HFFc6 (cell line): ENCODE data around the gene LTBP3. TPM values are rescaled to one million over a fixed set of nuclear protein-coding genes. Genes with fewer than 3 reads are reported as not detected.

Experiments
- DNase-seq: peaks from one replicate; pipeline ENCODE4 v3.0.0-alpha.2; 2018
- H3K27ac Mint-ChIP-seq: 2 replicates; pipeline ENCODE4 v1.8.0; 2020; ENCODE audit warnings: mild to moderate bottlenecking, mixed read lengths
- H3K27me3 Mint-ChIP-seq: 2 replicates; pipeline ENCODE4 v1.8.0; 2021; ENCODE audit warnings: mild to moderate bottlenecking, moderate library complexity, mixed read lengths; ENCODE audit not compliant: insufficient read depth
- H3K36me3 Mint-ChIP-seq: 2 replicates; pipeline ENCODE4 v1.8.0; 2021; ENCODE audit warnings: low read depth, mixed read lengths
- H3K4me1 Mint-ChIP-seq: 2 replicates; pipeline ENCODE4 v1.8.0; 2020; ENCODE audit warnings: low read depth, mixed read lengths
- H3K4me3 Mint-ChIP-seq: 2 replicates; pipeline ENCODE4 v1.8.0; 2020; ENCODE audit warnings: mild to moderate bottlenecking, moderate library complexity, mixed read lengths
- H3K9me3 Mint-ChIP-seq: 2 replicates; pipeline ENCODE4 v1.8.0; 2020; ENCODE audit warnings: mild to moderate bottlenecking, mixed read lengths
- total RNA-seq, 6 experiments: library from RNA; stranded (reverse); fragmentation: NEBNext Ultra II Directional; extraction: Animal tissue kit (Norgen Biotek cat#: 25700); gene quantifications; 2 replicates in 1 of 6; 3 replicates in 5 of 6; pipeline ENCODE4 v1.2.3, GENCODE V29; 2021
- TF ChIP-seq, protein P1 (sequence below): fragments of 200-600 bp; sonication (generic); IDR thresholded peaks from 2 replicates; pipeline ENCODE4 v1.5.0; 2021; ENCODE audit warnings: antibody characterized with exemption, mild to moderate bottlenecking

LTBP3 gene
- total RNA-seq, 6 experiments from 2014 or later = 64.0 to 78.1 (median 66.0) TPM

DNA sequence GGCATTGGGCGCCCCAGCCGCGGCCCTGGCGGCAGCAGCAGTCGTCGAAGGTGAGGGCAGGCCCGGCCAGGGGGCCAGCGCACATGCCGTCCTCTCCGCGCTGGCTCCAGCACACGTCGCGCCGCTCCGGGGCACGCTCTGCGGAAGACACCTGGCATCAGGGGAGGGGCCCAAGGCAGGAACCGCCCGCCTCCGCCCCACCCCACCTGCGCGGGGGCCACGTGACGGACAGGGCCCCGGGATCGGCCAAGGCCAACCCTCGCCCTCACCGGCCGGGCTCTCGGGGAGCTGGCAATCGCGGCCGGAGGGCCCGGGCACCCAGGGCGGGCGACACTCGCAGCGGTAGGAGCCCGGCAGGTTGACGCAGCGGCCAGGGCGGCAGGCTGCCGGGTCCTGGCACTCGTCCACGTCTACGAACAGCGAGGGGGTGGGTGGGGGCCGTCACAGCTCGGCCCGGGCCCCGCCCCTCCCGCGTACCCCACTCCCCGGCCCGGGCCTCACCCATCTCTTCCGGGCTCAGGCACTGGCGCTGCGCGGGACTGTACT lies 18.3 kb downstream of the LTBP3 start:
- DNase-seq = no peak
- peaks cover 13% of the 10 kb centered on the region for H3K4me1 Mint-ChIP-seq
- no peaks in the 10 kb centered on the region for H3K9me3 Mint-ChIP-seq
- peak overlapping the region; percentile 76 for H3K27ac Mint-ChIP-seq
- H3K4me3 Mint-ChIP-seq = peak overlapping the region; percentile 80
- peaks cover 13% of the 10 kb centered on the region; the same call in 1 of the 2 replicates for H3K36me3 Mint-ChIP-seq
- peaks cover 10% of the 10 kb centered on the region for H3K27me3 Mint-ChIP-seq
- TF ChIP-seq, protein P1, sequence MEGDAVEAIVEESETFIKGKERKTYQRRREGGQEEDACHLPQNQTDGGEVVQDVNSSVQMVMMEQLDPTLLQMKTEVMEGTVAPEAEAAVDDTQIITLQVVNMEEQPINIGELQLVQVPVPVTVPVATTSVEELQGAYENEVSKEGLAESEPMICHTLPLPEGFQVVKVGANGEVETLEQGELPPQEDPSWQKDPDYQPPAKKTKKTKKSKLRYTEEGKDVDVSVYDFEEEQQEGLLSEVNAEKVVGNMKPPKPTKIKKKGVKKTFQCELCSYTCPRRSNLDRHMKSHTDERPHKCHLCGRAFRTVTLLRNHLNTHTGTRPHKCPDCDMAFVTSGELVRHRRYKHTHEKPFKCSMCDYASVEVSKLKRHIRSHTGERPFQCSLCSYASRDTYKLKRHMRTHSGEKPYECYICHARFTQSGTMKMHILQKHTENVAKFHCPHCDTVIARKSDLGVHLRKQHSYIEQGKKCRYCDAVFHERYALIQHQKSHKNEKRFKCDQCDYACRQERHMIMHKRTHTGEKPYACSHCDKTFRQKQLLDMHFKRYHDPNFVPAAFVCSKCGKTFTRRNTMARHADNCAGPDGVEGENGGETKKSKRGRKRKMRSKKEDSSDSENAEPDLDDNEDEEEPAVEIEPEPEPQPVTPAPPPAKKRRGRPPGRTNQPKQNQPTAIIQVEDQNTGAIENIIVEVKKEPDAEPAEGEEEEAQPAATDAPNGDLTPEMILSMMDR = peak; percentile 70

DNA sequence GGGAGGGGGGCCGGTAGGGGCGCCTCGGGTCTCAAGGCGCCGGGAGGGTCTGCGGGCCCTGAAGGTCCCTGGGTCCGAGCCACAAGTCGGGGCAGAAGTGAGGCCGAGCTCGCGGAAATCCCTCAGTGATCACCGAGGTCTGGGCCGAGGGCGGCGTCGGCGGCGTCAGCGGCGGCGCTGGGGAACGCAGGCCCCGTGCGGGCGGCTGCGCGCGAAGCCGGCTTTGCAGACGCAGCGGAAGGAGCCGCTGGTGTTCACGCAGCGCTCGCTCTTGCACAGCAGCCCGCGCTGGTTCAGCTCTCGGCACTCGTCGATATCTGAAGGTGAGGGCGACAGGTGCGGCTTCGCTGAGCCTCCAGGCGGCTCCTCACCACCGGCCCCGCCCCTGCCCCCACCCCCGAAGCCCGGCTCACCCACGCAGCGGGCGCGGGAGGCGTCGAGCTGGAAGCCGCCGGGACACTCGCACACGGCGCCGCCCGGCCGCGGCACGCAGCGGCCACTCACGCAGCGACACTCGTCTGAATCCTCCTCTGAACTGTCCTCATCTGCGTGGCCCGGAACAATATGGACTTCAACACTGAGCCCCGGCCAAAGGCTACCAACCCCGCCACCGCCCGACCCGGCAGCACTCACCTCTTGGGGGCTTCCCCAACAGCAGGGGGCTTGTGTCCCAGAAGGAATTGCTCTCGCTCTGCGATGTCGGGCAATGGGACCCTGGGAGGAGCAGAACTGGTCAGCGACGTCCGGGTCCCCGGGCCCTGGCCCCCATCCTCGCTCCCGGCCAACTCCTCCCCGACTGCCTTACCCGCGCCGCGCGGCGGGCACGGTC lies 19.0 kb downstream of the LTBP3 start:
- TF ChIP-seq, protein P1 = no peak
- Mint-ChIP-seq H3K9me3 (no peaks in the 10 kb centered on the region), H3K4me3 (no peak overlapping the region; the same call in 1 of the 2 replicates), H3K27ac (no peak overlapping the region), H3K36me3 (peaks cover 20% of the 10 kb centered on the region; the same call in 1 of the 2 replicates), H3K27me3 (peaks cover 12% of the 10 kb centered on the region), H3K4me1 (peaks cover 13% of the 10 kb centered on the region)
- no peak for DNase-seq

DNA sequence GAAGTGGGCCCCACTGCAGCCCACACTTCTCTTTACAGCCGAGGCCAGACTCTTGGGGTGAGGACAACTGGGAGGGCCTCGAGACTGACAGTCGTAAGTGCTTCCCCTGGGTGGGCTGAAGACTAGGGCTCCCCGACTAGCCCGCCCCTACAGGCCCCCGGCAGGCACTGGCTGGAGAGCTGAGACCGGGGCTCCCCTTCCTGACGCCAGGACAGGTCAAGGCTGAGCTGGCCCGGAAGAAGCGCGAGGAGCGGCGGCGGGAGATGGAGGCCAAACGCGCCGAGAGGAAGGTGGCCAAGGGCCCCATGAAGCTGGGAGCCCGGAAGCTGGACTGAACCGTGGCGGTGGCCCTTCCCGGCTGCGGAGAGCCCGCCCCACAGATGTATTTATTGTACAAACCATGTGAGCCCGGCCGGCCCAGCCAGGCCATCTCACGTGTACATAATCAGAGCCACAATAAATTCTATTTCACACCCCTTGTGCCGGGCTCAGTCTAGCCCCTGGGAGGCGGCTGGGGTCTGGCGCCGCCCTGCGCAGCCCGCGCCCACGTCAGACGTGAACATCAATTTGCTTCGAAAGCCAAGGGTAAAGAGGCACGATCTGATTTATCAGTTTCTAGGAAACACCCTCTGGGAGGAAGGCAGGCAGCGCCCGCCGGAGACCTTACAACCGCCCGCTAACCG lies 19.8 kb downstream of the LTBP3 start:
- Mint-ChIP-seq H3K4me1 (peaks cover 13% of the 10 kb centered on the region), H3K27ac (no peak overlapping the region), H3K27me3 (peaks cover 12% of the 10 kb centered on the region), H3K9me3 (no peaks in the 10 kb centered on the region), H3K36me3 (peaks cover 20% of the 10 kb centered on the region; the same call in 1 of the 2 replicates), H3K4me3 (no peak overlapping the region)
- DNase-seq = no peak
- TF ChIP-seq, protein P1 = no peak

DNA sequence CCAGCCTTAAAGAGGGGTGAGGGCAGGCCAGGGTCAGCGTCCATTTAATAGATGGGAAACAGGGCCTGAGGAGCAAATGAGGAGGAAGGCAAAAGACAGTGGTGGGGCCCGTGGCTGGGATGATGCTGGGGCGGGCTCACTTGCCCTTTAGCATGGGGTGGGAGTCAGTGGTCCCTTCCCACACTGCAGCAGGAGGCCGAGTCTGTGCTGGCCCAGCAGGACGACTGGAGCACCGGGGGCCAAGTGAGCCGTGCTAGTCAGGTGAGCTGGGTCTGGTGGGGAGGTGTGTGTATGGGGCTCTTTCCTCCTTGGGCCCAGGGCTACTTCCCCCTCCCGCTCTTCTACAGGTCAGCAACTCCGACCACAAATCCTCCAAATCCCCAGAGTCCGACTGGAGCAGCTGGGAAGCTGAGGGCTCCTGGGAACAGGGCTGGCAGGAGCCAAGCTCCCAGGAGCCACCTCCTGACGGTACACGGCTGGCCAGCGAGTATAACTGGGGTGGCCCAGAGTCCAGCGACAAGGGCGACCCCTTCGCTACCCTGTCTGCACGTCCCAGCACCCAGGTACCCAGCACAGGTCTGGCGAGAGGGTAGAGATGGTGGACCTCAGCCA lies 20.4 kb downstream of the LTBP3 start:
- Mint-ChIP-seq H3K27me3 (peaks cover 12% of the 10 kb centered on the region), H3K4me1 (peaks cover 13% of the 10 kb centered on the region), H3K36me3 (peaks cover 17% of the 10 kb centered on the region; the same call in 1 of the 2 replicates), H3K9me3 (no peaks in the 10 kb centered on the region), H3K27ac (peak overlapping the region; percentile 45), H3K4me3 (no peak overlapping the region; the same call in 1 of the 2 replicates)
- TF ChIP-seq, protein P1 = no peak
- DNase-seq = no peak

DNA sequence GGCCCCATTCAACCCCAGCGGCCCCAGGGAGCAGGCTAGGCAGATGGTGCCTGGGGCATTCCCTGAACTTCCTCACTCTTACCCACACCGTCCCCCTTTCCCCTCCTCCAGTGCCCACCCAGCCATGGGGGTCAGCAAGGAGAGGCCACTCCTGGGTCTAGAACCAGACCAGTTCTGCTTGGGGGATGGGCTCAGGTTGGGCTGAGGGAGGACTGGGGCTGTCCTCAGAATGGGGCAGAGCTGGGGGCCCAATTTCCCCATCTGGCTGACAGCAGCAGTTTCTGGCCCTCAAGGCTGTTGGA lies 20.9 kb downstream of the LTBP3 start:
- no peak for DNase-seq
- Mint-ChIP-seq H3K36me3 (peaks cover 14% of the 10 kb centered on the region; the same call in 1 of the 2 replicates), H3K27me3 (peaks cover 12% of the 10 kb centered on the region), H3K27ac (peak overlapping the region; percentile 45; the same call in 1 of the 2 replicates), H3K4me3 (no peak overlapping the region; the same call in 1 of the 2 replicates), H3K4me1 (peaks cover 13% of the 10 kb centered on the region), H3K9me3 (no peaks in the 10 kb centered on the region)
- TF ChIP-seq, protein P1 = no peak
